CD8-positive, alpha-beta memory T cell (primary cell): ENCODE results near the gene DDI1. TPM values are rescaled to one million over a fixed set of nuclear protein-coding genes. Genes with fewer than 3 reads are reported as not detected.

Experiments used
- CTCF ChIA-PET: fragments of 350-600 bp; sonication (Branson Sonifier 250); formaldehyde crosslinking; loops from one replicate; lab custom pipeline; 2021; ENCODE audit warnings: antibody characterized with exemption; lab: Charles Lee
- POLR2A ChIA-PET: fragments of 350-600 bp; sonication (Branson Sonifier 250); formaldehyde crosslinking; loops from one replicate; lab custom pipeline; 2021; ENCODE audit warnings: antibody characterized with exemption; lab: Charles Lee
- DNase-seq, 5 donors: peaks; one replicate each; pipeline versions ENCODE4 v3.0.0 to v3.0.0-alpha.2; 2020 to 2022; ENCODE audit warnings: mixed read lengths in 1 of 5
- H3K27ac ChIP-seq: one replicate; pipeline ENCODE4 v1.7.0; 2013; ENCODE audit warnings: low read depth, mild to moderate bottlenecking, low read length, moderate library complexity
- H3K27me3 ChIP-seq: 2 replicates; pipeline ENCODE4 v1.7.0; 2013; ENCODE audit warnings: low read length, mild to moderate bottlenecking; ENCODE audit not compliant: insufficient read depth, poor library complexity, severe bottlenecking
- H3K36me3 ChIP-seq: 2 replicates; pipeline ENCODE4 v1.7.0; 2013; ENCODE audit warnings: mild to moderate bottlenecking, low read length, moderate library complexity; ENCODE audit not compliant: insufficient read depth
- H3K4me1 ChIP-seq: 2 replicates; pipeline ENCODE4 v1.7.0; 2013; ENCODE audit warnings: mild to moderate bottlenecking, low read length, moderate library complexity; ENCODE audit not compliant: insufficient read depth
- H3K4me3 ChIP-seq: 2 replicates; pipeline ENCODE4 v1.7.0; 2013; ENCODE audit warnings: mild to moderate bottlenecking, low read length
- H3K9me3 ChIP-seq: 2 replicates; pipeline ENCODE4 v1.7.0; 2013; ENCODE audit warnings: mild to moderate bottlenecking, low read length
- H3K27ac Mint-ChIP-seq, 8 donors: one replicate each; pipeline ENCODE4 v1.8.0; 2020 to 2021; ENCODE audit warnings: mixed read lengths in 8 of 8, mild to moderate bottlenecking in 6 of 8, inconsistent platforms in 3 of 8, moderate library complexity in 3 of 8
- H3K27me3 Mint-ChIP-seq, 2 donors: one replicate each; pipeline ENCODE4 v1.8.0; 2020 to 2021; ENCODE audit warnings: mixed read lengths in 2 of 2, mild to moderate bottlenecking in 1 of 2, moderate library complexity in 1 of 2
- H3K36me3 Mint-ChIP-seq, 3 donors: one replicate each; pipeline ENCODE4 v1.8.0; 2020 to 2021; ENCODE audit warnings: mixed read lengths in 3 of 3, inconsistent platforms in 1 of 3, mild to moderate bottlenecking in 1 of 3
- H3K4me1 Mint-ChIP-seq, 3 donors: one replicate each; pipeline ENCODE4 v1.8.0; 2020 to 2021; ENCODE audit warnings: mixed read lengths in 3 of 3, inconsistent platforms in 1 of 3, mild to moderate bottlenecking in 1 of 3
- H3K4me3 Mint-ChIP-seq, 7 donors: one replicate each; pipeline ENCODE4 v1.8.0; 2020 to 2021; ENCODE audit warnings: mixed read lengths in 7 of 7, mild to moderate bottlenecking in 6 of 7, moderate library complexity in 4 of 7, inconsistent platforms in 2 of 7
- H3K9me3 Mint-ChIP-seq, 5 donors: one replicate each; pipeline ENCODE4 v1.8.0; 2020 to 2022; ENCODE audit warnings: mixed read lengths in 5 of 5, mild to moderate bottlenecking in 3 of 5, moderate library complexity in 2 of 5, inconsistent platforms in 1 of 5
- polyA plus RNA-seq: library from polyadenylated mRNA; unstranded; fragments of 300-500 nt; fragmentation: Illumina TruSeq; gene quantifications from one replicate; pipeline ENCODE4 v1.2.3, GENCODE V29; 2021
- total RNA-seq, 2 experiments: library from RNA; stranded (reverse); gene quantifications; one replicate each; pipeline ENCODE4 v1.2.3, GENCODE V29; 2021

DDI1 gene
- total and polyA plus RNA-seq, 3 experiments from 2014 or later, result 0.07 TPM; not detected in 2

GRCh38 chr11:104058680-104059079, 22.2 kb downstream of the DDI1 start:
- no peaks in the 10 kb centered on the region for H3K4me1 Mint-ChIP-seq
- POLR2A ChIA-PET, result no interaction called here
- H3K9me3 Mint-ChIP-seq, result peaks cover 0 to 2% (median 0%) of the 10 kb centered on the region in 5 donors
- no peaks in the 10 kb centered on the region for H3K9me3 ChIP-seq
- no peaks in the 10 kb centered on the region for H3K36me3 Mint-ChIP-seq
- no peak overlapping the region for H3K4me3 ChIP-seq
- H3K27ac ChIP-seq, result no peak overlapping the region
- no peak overlapping the region for H3K27ac Mint-ChIP-seq
- H3K27me3 ChIP-seq, result no peaks in the 10 kb centered on the region
- CTCF ChIA-PET, result no interaction called here
- H3K4me3 Mint-ChIP-seq, result no peak overlapping the region
- H3K36me3 ChIP-seq, result no peaks in the 10 kb centered on the region
- no peaks in the 10 kb centered on the region for H3K4me1 ChIP-seq
- DNase-seq, result no peak
- no peaks in the 10 kb centered on the region for H3K27me3 Mint-ChIP-seq

DNA sequence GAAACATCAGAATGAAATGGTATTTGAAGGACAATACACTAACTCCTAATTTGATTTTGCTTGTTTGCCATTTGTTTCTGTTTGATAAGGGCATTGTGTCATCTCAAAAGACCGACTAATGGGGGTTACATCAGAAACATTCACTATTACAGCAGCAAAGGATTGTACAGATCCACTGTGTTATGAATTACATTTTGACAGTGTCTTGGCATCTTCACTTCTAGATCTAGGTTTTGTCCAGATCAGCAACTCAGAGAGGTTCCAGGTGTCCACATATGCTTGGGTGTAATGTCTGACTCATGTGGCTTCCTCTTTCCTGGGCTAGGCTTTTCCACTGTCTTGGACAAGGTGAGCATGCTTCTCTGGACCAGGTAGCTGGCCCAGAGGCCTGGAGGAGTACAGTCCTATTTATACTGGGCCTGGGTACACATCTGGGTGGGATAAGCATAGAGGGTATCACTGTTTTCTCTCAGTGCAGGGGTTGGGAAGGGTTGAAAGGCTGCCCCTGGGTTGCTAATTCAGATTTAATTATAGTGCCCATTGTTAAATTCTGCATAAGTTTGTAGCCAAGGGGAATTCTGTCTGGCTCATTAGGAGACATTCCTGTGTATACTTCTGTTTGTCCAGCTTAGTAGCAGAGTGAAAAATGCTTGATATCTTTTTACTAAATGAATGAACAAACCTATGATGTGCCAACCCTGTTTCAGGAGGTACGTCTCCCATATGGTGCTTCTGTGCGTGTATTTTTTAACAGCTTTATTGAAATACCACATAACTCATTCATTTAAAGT, 23.8 kb downstream of the DDI1 start:
- H3K36me3 Mint-ChIP-seq, result no peaks in the 10 kb centered on the region
- H3K4me1 Mint-ChIP-seq, result no peaks in the 10 kb centered on the region
- H3K4me1 ChIP-seq, result no peaks in the 10 kb centered on the region
- POLR2A ChIA-PET, result no interaction called here
- no peak overlapping the region for H3K4me3 Mint-ChIP-seq
- H3K27ac ChIP-seq, result no peak overlapping the region
- no peaks in the 10 kb centered on the region for H3K27me3 Mint-ChIP-seq
- H3K9me3 ChIP-seq, result no peaks in the 10 kb centered on the region
- no peaks in the 10 kb centered on the region for H3K9me3 Mint-ChIP-seq
- no peak overlapping the region for H3K27ac Mint-ChIP-seq
- no peak for DNase-seq
- CTCF ChIA-PET, result no interaction called here
- H3K27me3 ChIP-seq, result no peaks in the 10 kb centered on the region
- H3K4me3 ChIP-seq, result no peak overlapping the region
- no peaks in the 10 kb centered on the region for H3K36me3 ChIP-seq

GRCh38 chr11:104060820-104061219, 24.4 kb downstream of the DDI1 start:
- no peaks in the 10 kb centered on the region for H3K36me3 ChIP-seq
- ChIA-PET POLR2A (no interaction called here), CTCF (no interaction called here)
- no peak overlapping the region for H3K4me3 Mint-ChIP-seq
- H3K27me3 Mint-ChIP-seq, result no peaks in the 10 kb centered on the region
- no peaks in the 10 kb centered on the region for H3K9me3 ChIP-seq
- H3K27me3 ChIP-seq, result no peaks in the 10 kb centered on the region
- no peak overlapping the region for H3K4me3 ChIP-seq
- H3K27ac Mint-ChIP-seq, result no peak overlapping the region
- no peak overlapping the region for H3K27ac ChIP-seq
- H3K4me1 Mint-ChIP-seq, result no peaks in the 10 kb centered on the region
- no peaks in the 10 kb centered on the region for H3K9me3 Mint-ChIP-seq
- no peaks in the 10 kb centered on the region for H3K36me3 Mint-ChIP-seq
- no peak for DNase-seq
- H3K4me1 ChIP-seq, result no peaks in the 10 kb centered on the region

GRCh38 chr11:104061853-104062521, 25.5 kb downstream of the DDI1 start:
- Histone ChIP-seq H3K4me1 (no peaks in the 10 kb centered on the region), H3K27ac (no peak overlapping the region), H3K4me3 (no peak overlapping the region), H3K36me3 (no peaks in the 10 kb centered on the region), H3K27me3 (no peaks in the 10 kb centered on the region), H3K9me3 (no peaks in the 10 kb centered on the region)
- Mint-ChIP-seq H3K36me3 (no peaks in the 10 kb centered on the region), H3K27ac (peak overlapping the region in 1 of 8 donors; percentile 5), H3K27me3 (no peaks in the 10 kb centered on the region), H3K4me3 (no peak overlapping the region), H3K9me3 (no peaks in the 10 kb centered on the region), H3K4me1 (no peaks in the 10 kb centered on the region)
- CTCF ChIA-PET, result no interaction called here
- DNase-seq, result no peak
- POLR2A ChIA-PET, result no interaction called here

DNA sequence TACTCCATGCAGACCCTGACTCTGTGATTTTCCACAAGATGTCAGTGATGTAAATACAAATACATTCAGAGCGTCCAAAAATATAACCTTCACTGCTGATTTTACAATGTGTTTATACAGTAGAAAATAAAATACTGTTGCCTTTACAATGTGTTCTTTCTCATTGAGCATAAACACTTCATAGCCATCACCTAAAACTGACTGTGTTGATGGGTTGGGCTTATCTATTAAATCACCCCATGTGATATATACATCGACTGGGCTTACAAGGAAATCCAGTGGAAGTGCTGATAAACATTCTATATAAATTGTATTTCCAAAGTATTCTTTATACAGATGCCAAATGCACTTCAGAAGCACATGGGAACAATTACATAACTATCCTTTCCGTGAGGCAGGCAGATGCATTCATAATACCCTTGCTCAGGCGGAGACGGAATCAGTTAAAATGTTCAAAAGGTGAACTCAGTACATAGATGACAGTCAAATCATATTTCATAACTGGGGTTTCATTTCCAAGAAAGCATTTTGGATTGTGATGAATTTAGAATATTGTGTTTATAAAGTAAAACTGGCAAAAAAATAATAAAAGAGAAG, 27.7 kb downstream of the DDI1 start:
- no peaks in the 10 kb centered on the region for H3K27me3 Mint-ChIP-seq
- no peaks in the 10 kb centered on the region for H3K4me1 ChIP-seq

GRCh38 chr11:104067534-104067933, 31.1 kb downstream of the DDI1 start:
- Mint-ChIP-seq H3K27ac (no peak overlapping the region), H3K4me1 (no peaks in the 10 kb centered on the region), H3K36me3 (no peaks in the 10 kb centered on the region), H3K9me3 (no peaks in the 10 kb centered on the region), H3K4me3 (no peak overlapping the region), H3K27me3 (no peaks in the 10 kb centered on the region)
- no peaks in the 10 kb centered on the region for H3K4me1 ChIP-seq
- POLR2A ChIA-PET, result no interaction called here
- no peaks in the 10 kb centered on the region for H3K9me3 ChIP-seq
- no peak overlapping the region for H3K4me3 ChIP-seq
- no peaks in the 10 kb centered on the region for H3K36me3 ChIP-seq
- H3K27ac ChIP-seq, result no peak overlapping the region
- CTCF ChIA-PET, result no interaction called here
- H3K27me3 ChIP-seq, result no peaks in the 10 kb centered on the region
- DNase-seq, result no peak

More for the DNA sequence above, 27.7 kb downstream of the DDI1 start:
- Histone ChIP-seq H3K36me3 (no peaks in the 10 kb centered on the region), H3K27ac (no peak overlapping the region), H3K27me3 (no peaks in the 10 kb centered on the region), H3K4me3 (no peak overlapping the region), H3K9me3 (no peaks in the 10 kb centered on the region)
- DNase-seq, result no peak
- no peaks in the 10 kb centered on the region for H3K36me3 Mint-ChIP-seq
- H3K9me3 Mint-ChIP-seq, result no peaks in the 10 kb centered on the region
- no peak overlapping the region for H3K4me3 Mint-ChIP-seq
- H3K27ac Mint-ChIP-seq, result no peak overlapping the region
- no peaks in the 10 kb centered on the region for H3K4me1 Mint-ChIP-seq
- ChIA-PET CTCF (no interaction called here), POLR2A (no interaction called here)

DNA sequence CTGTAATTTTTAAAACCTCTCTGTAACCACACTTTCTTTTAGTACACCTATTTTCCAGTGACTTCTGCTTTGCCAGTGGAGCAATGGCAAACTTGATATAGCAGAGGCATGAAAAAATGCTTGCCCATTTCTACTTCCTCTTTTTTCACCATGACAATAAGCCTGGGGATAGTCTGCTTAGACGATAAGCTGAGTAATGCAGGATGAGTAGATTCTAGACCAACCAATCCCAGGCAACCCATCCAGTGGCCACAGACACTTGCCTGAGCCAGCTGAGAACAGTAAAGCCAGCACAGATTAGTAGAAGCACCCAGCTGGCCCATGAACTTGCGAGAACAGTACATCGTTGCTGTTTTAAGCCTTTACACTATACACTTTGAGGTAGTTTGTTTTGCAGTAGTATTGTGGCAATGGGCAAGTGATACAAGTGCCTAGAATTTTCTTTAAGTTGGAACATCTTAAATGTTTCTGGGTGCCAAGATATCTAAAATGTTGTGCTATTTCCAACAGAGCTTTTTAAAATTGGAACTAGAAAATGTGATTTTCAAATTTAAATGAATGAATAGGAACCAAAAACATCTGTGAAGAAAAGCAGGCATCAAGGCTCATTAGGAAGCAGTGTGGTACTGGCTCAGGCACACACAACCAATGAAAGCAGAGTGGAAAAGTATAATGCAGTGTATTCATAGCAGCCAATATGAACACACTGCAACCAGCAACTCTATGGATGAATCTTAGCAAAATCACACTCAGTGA, 37.7 kb downstream of the DDI1 start:
- POLR2A ChIA-PET, result no interaction called here
- no peaks in the 10 kb centered on the region for H3K27me3 Mint-ChIP-seq
- H3K4me3 Mint-ChIP-seq, result no peak overlapping the region

GRCh38 chr11:104075091-104075490, 38.7 kb downstream of the DDI1 start:
- Mint-ChIP-seq H3K27ac (no peak overlapping the region), H3K4me3 (no peak overlapping the region), H3K4me1 (no peaks in the 10 kb centered on the region), H3K27me3 (no peaks in the 10 kb centered on the region), H3K9me3 (peaks cover 0 to 2% (median 0%) of the 10 kb centered on the region in 5 donors), H3K36me3 (no peaks in the 10 kb centered on the region)
- H3K9me3 ChIP-seq, result no peaks in the 10 kb centered on the region
- ChIA-PET CTCF (no interaction called here), POLR2A (no interaction called here)
- DNase-seq, result no peak
- no peak overlapping the region for H3K27ac ChIP-seq
- no peaks in the 10 kb centered on the region for H3K4me1 ChIP-seq
- no peaks in the 10 kb centered on the region for H3K27me3 ChIP-seq
- H3K36me3 ChIP-seq, result no peaks in the 10 kb centered on the region
- no peak overlapping the region for H3K4me3 ChIP-seq

More for the DNA sequence above, 37.7 kb downstream of the DDI1 start:
- Mint-ChIP-seq H3K36me3 (no peaks in the 10 kb centered on the region), H3K4me1 (no peaks in the 10 kb centered on the region), H3K27ac (no peak overlapping the region), H3K9me3 (peaks cover 0 to 2% (median 0%) of the 10 kb centered on the region in 5 donors)
- H3K27me3 ChIP-seq, result no peaks in the 10 kb centered on the region
- H3K36me3 ChIP-seq, result no peaks in the 10 kb centered on the region
- H3K9me3 ChIP-seq, result no peaks in the 10 kb centered on the region
- CTCF ChIA-PET, result no interaction called here
- no peak overlapping the region for H3K27ac ChIP-seq
- no peak for DNase-seq
- H3K4me3 ChIP-seq, result no peak overlapping the region
- H3K4me1 ChIP-seq, result no peaks in the 10 kb centered on the region
